GM23338 (cell line): ENCODE results near the gene OLIG1. TPM values are rescaled to one million over a fixed set of nuclear protein-coding genes. Genes with fewer than 3 reads are reported as not detected.

Source experiments
- EZH2 ChIP-seq: fragments of 200-600 bp; sonication (generic); IDR thresholded peaks from one replicate; pipeline ENCODE4 v1.8.0; 2017; ENCODE audit warnings: antibody characterized with exemption, mild to moderate bottlenecking, low read depth; ENCODE audit not compliant: unreplicated experiment
- EZH2phosphoT487 ChIP-seq: fragments of 200-600 bp; sonication (generic); IDR thresholded peaks from one replicate; pipeline ENCODE4 v1.8.1; 2018; ENCODE audit warnings: antibody characterized with exemption; ENCODE audit not compliant: unreplicated experiment
- JUNB ChIP-seq: IDR thresholded peaks from one replicate; pipeline ENCODE4 v1.6.1; 2016; ENCODE audit warnings: antibody characterized with exemption; ENCODE audit not compliant: unreplicated experiment
- NANOG ChIP-seq: IDR thresholded peaks from 2 replicates; pipeline ENCODE4 v1.6.1; 2016; ENCODE audit warnings: antibody characterized with exemption, borderline replicate concordance
- POLR2AphosphoS5 ChIP-seq: IDR thresholded peaks from 2 replicates; pipeline ENCODE4 v1.6.1; 2016; ENCODE audit warnings: antibody characterized with exemption, low read depth
- STAT1 ChIP-seq: IDR thresholded peaks from one replicate; pipeline ENCODE4 v1.6.1; 2016; ENCODE audit warnings: antibody characterized with exemption; ENCODE audit not compliant: unreplicated experiment
- ZNF331 ChIP-seq: fragments of 250-450 bp; sonication (Bioruptor Pico); IDR thresholded peaks from 2 replicates; pipeline ENCODE4 v1.5.0; 2020; ENCODE audit warnings: low read depth, mild to moderate bottlenecking, moderate library complexity
- polyA plus RNA-seq: library from polyadenylated mRNA; unstranded; fragments of >200 nt; fragmentation: Nextera tagmentation; extraction: Ambion mirVana; gene quantifications from 2 replicates; pipeline ENCODE4 v1.2.1, GENCODE V29; 2016
- total RNA-seq: library from RNA; depleted of rRNA; stranded (reverse); fragments of >200 nt; shearing (Covaris generic); gene quantifications from 2 replicates; pipeline ENCODE4 v1.2.3, GENCODE V29; 2014
- TF ChIP-seq, protein P1 (sequence below): fragments of 250-450 bp; sonication (Bioruptor Pico); IDR thresholded peaks from 2 replicates; pipeline ENCODE4 v1.5.0; 2020; ENCODE audit warnings: mild to moderate bottlenecking, moderate library complexity
- TF ChIP-seq, protein P2 (sequence below), 2 experiments: fragments of 200-600 bp in 1 of 2; sonication (generic) in 1 of 2; conservative IDR thresholded peaks; 2 replicates each; pipeline versions ENCODE4 v1.5.1 to v1.6.1; 2016 to 2017; ENCODE audit warnings: antibody characterized with exemption in 2 of 2, low read depth in 2 of 2, mild to moderate bottlenecking in 2 of 2, moderate library complexity in 1 of 2

Gene OLIG1
- total and polyA plus RNA-seq, 2 experiments from 2014 or later: 0.14 to 0.81 TPM

DNA sequence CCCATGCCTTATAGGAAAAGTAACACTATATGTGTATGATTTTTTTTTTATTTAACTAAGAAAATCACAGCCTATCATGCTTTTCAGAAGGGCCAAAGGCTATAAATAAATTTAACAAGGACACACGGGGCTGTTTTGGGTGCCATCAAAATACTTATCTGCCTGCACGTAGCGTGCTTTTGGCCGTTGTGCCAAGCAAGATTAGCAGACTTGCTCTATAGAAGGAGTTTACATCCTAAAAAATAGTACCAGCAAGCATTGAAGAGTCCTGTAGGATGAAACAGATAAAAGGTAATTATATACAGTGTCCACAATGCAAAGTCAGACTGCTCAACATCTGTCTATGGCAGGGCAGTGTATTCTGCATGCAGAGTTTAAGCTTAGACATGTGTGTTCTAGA, 3.7 kb downstream of the OLIG1 start (continued):
- TF ChIP-seq, protein P1, sequence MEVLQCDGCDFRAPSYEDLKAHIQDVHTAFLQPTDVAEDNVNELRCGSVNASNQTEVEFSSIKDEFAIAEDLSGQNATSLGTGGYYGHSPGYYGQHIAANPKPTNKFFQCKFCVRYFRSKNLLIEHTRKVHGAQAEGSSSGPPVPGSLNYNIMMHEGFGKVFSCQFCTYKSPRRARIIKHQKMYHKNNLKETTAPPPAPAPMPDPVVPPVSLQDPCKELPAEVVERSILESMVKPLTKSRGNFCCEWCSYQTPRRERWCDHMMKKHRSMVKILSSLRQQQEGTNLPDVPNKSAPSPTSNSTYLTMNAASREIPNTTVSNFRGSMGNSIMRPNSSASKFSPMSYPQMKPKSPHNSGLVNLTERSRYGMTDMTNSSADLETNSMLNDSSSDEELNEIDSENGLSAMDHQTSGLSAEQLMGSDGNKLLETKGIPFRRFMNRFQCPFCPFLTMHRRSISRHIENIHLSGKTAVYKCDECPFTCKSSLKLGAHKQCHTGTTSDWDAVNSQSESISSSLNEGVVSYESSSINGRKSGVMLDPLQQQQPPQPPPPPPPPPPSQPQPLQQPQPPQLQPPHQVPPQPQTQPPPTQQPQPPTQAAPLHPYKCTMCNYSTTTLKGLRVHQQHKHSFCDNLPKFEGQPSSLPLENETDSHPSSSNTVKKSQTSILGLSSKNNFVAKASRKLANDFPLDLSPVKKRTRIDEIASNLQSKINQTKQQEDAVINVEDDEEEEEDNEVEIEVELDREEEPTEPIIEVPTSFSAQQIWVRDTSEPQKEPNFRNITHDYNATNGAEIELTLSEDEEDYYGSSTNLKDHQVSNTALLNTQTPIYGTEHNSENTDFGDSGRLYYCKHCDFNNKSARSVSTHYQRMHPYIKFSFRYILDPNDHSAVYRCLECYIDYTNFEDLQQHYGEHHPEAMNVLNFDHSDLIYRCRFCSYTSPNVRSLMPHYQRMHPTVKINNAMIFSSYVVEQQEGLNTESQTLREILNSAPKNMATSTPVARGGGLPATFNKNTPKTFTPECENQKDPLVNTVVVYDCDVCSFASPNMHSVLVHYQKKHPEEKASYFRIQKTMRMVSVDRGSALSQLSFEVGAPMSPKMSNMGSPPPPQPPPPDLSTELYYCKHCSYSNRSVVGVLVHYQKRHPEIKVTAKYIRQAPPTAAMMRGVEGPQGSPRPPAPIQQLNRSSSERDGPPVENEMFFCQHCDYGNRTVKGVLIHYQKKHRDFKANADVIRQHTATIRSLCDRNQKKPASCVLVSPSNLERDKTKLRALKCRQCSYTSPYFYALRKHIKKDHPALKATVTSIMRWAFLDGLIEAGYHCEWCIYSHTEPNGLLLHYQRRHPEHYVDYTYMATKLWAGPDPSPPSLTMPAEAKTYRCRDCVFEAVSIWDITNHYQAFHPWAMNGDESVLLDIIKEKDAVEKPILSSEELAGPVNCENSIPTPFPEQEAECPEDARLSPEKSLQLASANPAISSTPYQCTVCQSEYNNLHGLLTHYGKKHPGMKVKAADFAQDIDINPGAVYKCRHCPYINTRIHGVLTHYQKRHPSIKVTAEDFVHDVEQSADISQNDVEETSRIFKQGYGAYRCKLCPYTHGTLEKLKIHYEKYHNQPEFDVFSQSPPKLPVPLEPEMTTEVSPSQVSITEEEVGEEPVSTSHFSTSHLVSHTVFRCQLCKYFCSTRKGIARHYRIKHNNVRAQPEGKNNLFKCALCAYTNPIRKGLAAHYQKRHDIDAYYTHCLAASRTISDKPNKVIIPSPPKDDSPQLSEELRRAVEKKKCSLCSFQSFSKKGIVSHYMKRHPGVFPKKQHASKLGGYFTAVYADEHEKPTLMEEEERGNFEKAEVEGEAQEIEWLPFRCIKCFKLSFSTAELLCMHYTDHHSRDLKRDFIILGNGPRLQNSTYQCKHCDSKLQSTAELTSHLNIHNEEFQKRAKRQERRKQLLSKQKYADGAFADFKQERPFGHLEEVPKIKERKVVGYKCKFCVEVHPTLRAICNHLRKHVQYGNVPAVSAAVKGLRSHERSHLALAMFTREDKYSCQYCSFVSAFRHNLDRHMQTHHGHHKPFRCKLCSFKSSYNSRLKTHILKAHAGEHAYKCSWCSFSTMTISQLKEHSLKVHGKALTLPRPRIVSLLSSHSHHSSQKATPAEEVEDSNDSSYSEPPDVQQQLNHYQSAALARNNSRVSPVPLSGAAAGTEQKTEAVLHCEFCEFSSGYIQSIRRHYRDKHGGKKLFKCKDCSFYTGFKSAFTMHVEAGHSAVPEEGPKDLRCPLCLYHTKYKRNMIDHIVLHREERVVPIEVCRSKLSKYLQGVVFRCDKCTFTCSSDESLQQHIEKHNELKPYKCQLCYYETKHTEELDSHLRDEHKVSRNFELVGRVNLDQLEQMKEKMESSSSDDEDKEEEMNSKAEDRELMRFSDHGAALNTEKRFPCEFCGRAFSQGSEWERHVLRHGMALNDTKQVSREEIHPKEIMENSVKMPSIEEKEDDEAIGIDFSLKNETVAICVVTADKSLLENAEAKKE (CRISPR knock-in tag): no peak
- TF ChIP-seq POLR2AphosphoS5 (no peak), JUNB (no peak), EZH2 (no peak), EZH2phosphoT487 (no peak), NANOG (no peak), ZNF331 (CRISPR knock-in tag) (no peak), STAT1 (no peak)
- TF ChIP-seq, protein P2, sequence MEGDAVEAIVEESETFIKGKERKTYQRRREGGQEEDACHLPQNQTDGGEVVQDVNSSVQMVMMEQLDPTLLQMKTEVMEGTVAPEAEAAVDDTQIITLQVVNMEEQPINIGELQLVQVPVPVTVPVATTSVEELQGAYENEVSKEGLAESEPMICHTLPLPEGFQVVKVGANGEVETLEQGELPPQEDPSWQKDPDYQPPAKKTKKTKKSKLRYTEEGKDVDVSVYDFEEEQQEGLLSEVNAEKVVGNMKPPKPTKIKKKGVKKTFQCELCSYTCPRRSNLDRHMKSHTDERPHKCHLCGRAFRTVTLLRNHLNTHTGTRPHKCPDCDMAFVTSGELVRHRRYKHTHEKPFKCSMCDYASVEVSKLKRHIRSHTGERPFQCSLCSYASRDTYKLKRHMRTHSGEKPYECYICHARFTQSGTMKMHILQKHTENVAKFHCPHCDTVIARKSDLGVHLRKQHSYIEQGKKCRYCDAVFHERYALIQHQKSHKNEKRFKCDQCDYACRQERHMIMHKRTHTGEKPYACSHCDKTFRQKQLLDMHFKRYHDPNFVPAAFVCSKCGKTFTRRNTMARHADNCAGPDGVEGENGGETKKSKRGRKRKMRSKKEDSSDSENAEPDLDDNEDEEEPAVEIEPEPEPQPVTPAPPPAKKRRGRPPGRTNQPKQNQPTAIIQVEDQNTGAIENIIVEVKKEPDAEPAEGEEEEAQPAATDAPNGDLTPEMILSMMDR (conservative IDR thresholded peaks at IDR 0.05; ENCODE audit: low read depth in 2 of 2): no peak
